K562 (cell line): ENCODE data around the gene COASY. TPM values are rescaled to one million over a fixed set of nuclear protein-coding genes. Genes with fewer than 3 reads are reported as not detected.

ENCODE experiments used
- CLOCK ChIP-seq: fragments of 250-450 bp; sonication (Bioruptor Pico); IDR thresholded peaks from 2 replicates; pipeline ENCODE4 v1.4.0; 2020; ENCODE audit warnings: mild to moderate bottlenecking, moderate library complexity, borderline replicate concordance
- ELK3 ChIP-seq: fragments of 450-650 bp; formaldehyde crosslinking; IDR thresholded peaks from 2 replicates; pipeline ENCODE4 v1.4.0; 2020; ENCODE audit warnings: mild to moderate bottlenecking
- GATAD2A ChIP-seq: fragments of 450-650 bp; IDR thresholded peaks from 2 replicates; pipeline ENCODE4 v1.6.1; 2017
- MECOM ChIP-seq: fragments of 250-450 bp; sonication (Bioruptor Pico); IDR thresholded peaks from 2 replicates; pipeline ENCODE4 v1.8.0; 2022; ENCODE audit warnings: inconsistent platforms
- MED1 ChIP-seq: sonication (generic); formaldehyde crosslinking; IDR thresholded peaks from 2 replicates; pipeline ENCODE4 v1.8.1; 2023; ENCODE audit warnings: missing genetic modification reagents, borderline replicate concordance
- NFE2 ChIP-seq: IDR thresholded peaks from 2 replicates; pipeline ENCODE4 v1.6.1; 2014; ENCODE audit warnings: antibody characterized with exemption, low read depth
- NR2F6 ChIP-seq: fragments of 450-650 bp; formaldehyde crosslinking; IDR thresholded peaks from 2 replicates; pipeline ENCODE4 v1.4.0; 2020; ENCODE audit warnings: mild to moderate bottlenecking
- VEZF1 ChIP-seq: fragments of 200-800 bp; sonication (Bioruptor generic); IDR thresholded peaks from 2 replicates; pipeline ENCODE4 v1.6.1; 2017; ENCODE audit warnings: missing genetic modification characterization, missing compliant biosample characterization
- ZEB2 ChIP-seq: fragments of 450-650 bp; IDR thresholded peaks from 2 replicates; pipeline ENCODE4 v1.6.1; 2016
- ZNF24 ChIP-seq: fragments of 450-650 bp; IDR thresholded peaks from 2 replicates; pipeline ENCODE4 v1.6.1; 2016
- ZNF277 ChIP-seq: fragments of 250-450 bp; sonication (Bioruptor Pico); IDR thresholded peaks from 2 replicates; pipeline ENCODE4 v1.8.0; 2022; ENCODE audit warnings: inconsistent platforms, mild to moderate bottlenecking, moderate library complexity, borderline replicate concordance
- ZNF407 ChIP-seq: fragments of 450-650 bp; IDR thresholded peaks from 2 replicates; pipeline ENCODE4 v1.6.1; 2016; ENCODE audit warnings: low read depth
- ZNF507 ChIP-seq: conservative IDR thresholded peaks from 2 replicates; pipeline ENCODE4 v1.6.1; 2017; ENCODE audit warnings: missing genetic modification characterization, missing compliant biosample characterization
- ZNF75A ChIP-seq: fragments of 450-650 bp; formaldehyde crosslinking; IDR thresholded peaks from 2 replicates; pipeline ENCODE4 v1.4.0; 2020; ENCODE audit warnings: mild to moderate bottlenecking
- polyA plus RNA-seq, 8 experiments: library from polyadenylated mRNA; depleted of rRNA in 4 of 8; stranded (reverse) in 5 of 8; unstranded in 3 of 8; fragments of >200 nt; fragmentation: Nextera tagmentation in 2 of 8; fragmentation: Illumina TruSeq in 1 of 8; extraction: Ambion mirVana in 2 of 8; extraction: Trizol in 1 of 8; gene quantifications; 2 replicates each; pipeline versions ENCODE4 v1.2.1 to v1.2.3, GENCODE V29; 2011 to 2014; ENCODE audit warnings: inconsistent platforms in 1 of 8, missing spikeins in 1 of 8
- total RNA-seq, 7 experiments: library from RNA; depleted of rRNA in 6 of 7; stranded (reverse); fragments of >200 nt in 6 of 7; fragmentation: Illumina TruSeq in 2 of 7; extraction: Trizol in 2 of 7; gene quantifications; 2 replicates each; pipeline versions ENCODE4 v1.2.1 to v1.2.3, GENCODE V29; 2011 to 2021; ENCODE audit warnings: low replicate concordance in 1 of 7

COASY gene
- total and polyA plus RNA-seq, 9 of the 15 experiments (the other 6 are each of a cell fraction or from before 2014, with no cell fraction given): 25.4 to 175 (median 62.3) TPM

- no peak for TF ChIP-seq ZNF407
- no peak for TF ChIP-seq MECOM (CRISPR knock-in tag)
- TF ChIP-seq ZEB2: no peak
- no peak for TF ChIP-seq CLOCK
- no peak for TF ChIP-seq GATAD2A
- TF ChIP-seq NR2F6 (CRISPR knock-in tag): no peak
- no peak for TF ChIP-seq ZNF75A (CRISPR knock-in tag)
- no peak for TF ChIP-seq ZNF277 (CRISPR knock-in tag)
- TF ChIP-seq VEZF1 (CRISPR knock-in tag): peak; percentile 87
- no peak for TF ChIP-seq MED1 (CRISPR knock-in tag)
- no peak for TF ChIP-seq ZNF507
- no peak for TF ChIP-seq ELK3 (CRISPR knock-in tag)
- no peak for TF ChIP-seq NFE2
- TF ChIP-seq ZNF24: no peak
Measured at GRCh38 chr17:42566883-42567573, 5.1 kb downstream of the COASY start, which contains the start of gene MLX (continued).
